ENCODE results near the gene PTP4A1. TPM values are rescaled to one million over a fixed set of nuclear protein-coding genes. Genes with fewer than 3 reads are reported as not detected.

PTP4A1 gene
- total and polyA plus RNA-seq, 2 of the 4 experiments (the other 2 are of a cell fraction) = 31.2 to 53.1 TPM

- H4K20me1 ChIP-seq (ENCODE audit: insufficient read depth, low read length) = no peaks in the 10 kb centered on the region
- no peaks in the 10 kb centered on the region for H3K9me1 ChIP-seq (ENCODE audit: insufficient read depth, low read length)
- H3K56ac ChIP-seq (ENCODE audit: extremely low read depth, insufficient read depth, low read length) = no peak overlapping the region
- H3K4ac ChIP-seq (ENCODE audit: low read depth, low read length) = no peak overlapping the region
- DNase-seq (no peak), ATAC-seq (ENCODE audit: low read depth) (no peak)
- H3K14ac ChIP-seq (replicated peaks; ENCODE audit: low read depth, low read length) = no peak overlapping the region
- H3K4me3 ChIP-seq (ENCODE audit: insufficient read depth, low read depth, low read length) = no peak overlapping the region
- no peak overlapping the region for H4K5ac ChIP-seq (ENCODE audit: low read depth, low read length)
- no peak overlapping the region for H2BK5ac ChIP-seq (ENCODE audit: low read depth, low read length, poor library complexity, severe bottlenecking)
- H3K23ac ChIP-seq (ENCODE audit: low read depth, low read length) = no peak overlapping the region
- ChIA-PET POLR2A (ENCODE audit: unreplicated experiment) (no interaction called here), CTCF (interaction anchor here (1.1 kb wide), 1 partner anchor 16 kb away, joined by 3 read pairs; no protein-coding TSS in a partner anchor)
- no peak overlapping the region for H2AFZ ChIP-seq (replicated peaks; ENCODE audit: low read length, poor library complexity)
- intact Hi-C loops (cut with micrococcal nuclease) (no loop called here), dilution Hi-C loops (cut with HindIII; ENCODE audit: low sequenced_read_pairs, unreplicated experiment) (no loop called here), in situ Hi-C loops (cut with MboI; ENCODE audit: low sequenced_read_pairs) (no loop called here)
- H2BK20ac ChIP-seq (ENCODE audit: low read depth, low read length) = no peak overlapping the region
- no peaks in the 10 kb centered on the region for H3K36me3 ChIP-seq (ENCODE audit: control insufficient read depth, insufficient read depth, low read length)
- no peaks in the 10 kb centered on the region for H3K9me3 ChIP-seq (ENCODE audit: control insufficient read depth, insufficient read depth, low read length)
- no peak overlapping the region for H2BK120ac ChIP-seq (ENCODE audit: low read depth, low read length)
- no peaks in the 10 kb centered on the region; the same call in 1 of the 2 replicates for H3K27me3 ChIP-seq (ENCODE audit: control insufficient read depth, insufficient read depth, low read length)
- no peak overlapping the region for H2BK15ac ChIP-seq (ENCODE audit: low read depth, low read length)
- H3K4me2 ChIP-seq (ENCODE audit: low read depth, low read length) = no peak overlapping the region
- no peak overlapping the region for H2AK5ac ChIP-seq (ENCODE audit: low read depth, low read length)
- H3K4me1 ChIP-seq (ENCODE audit: control insufficient read depth, insufficient read depth, low read length) = no peaks in the 10 kb centered on the region
- no peak overlapping the region for H3K18ac ChIP-seq (ENCODE audit: low read depth, low read length)
- H2AK9ac ChIP-seq (replicated peaks; ENCODE audit: low read depth, low read length, poor library complexity) = no peak overlapping the region
- no peak overlapping the region for H4K91ac ChIP-seq (ENCODE audit: insufficient read depth, low read depth, low read length)
- no peak overlapping the region for H3K9ac ChIP-seq (ENCODE audit: low read depth, low read length)
- no peaks in the 10 kb centered on the region for H3K79me1 ChIP-seq (ENCODE audit: low read depth in 1 of 2, low read length in 2 of 2)
- H3K27ac ChIP-seq (ENCODE audit: insufficient read depth, low read length) = no peak overlapping the region
- TF ChIP-seq RFX5 (IDR thresholded peaks at IDR 0.05; ENCODE audit: low read depth, low read length) (no peak), FOS (IDR thresholded peaks at IDR 0.05; ENCODE audit: low read depth, low read length) (no peak), CEBPB (IDR thresholded peaks at IDR 0.05; ENCODE audit: low read depth, low read length) (no peak), RCOR1 (IDR thresholded peaks at IDR 0.05; ENCODE audit: insufficient replicate concordance, low read length) (no peak), ELK1 (IDR thresholded peaks at IDR 0.05; ENCODE audit: borderline replicate concordance, low read depth, low read length) (no peak), RAD21 (IDR thresholded peaks at IDR 0.05; ENCODE audit: low read length) (no peak)
- H4K8ac ChIP-seq (ENCODE audit: low read depth in 2 of 2, low read length in 2 of 2) = no peak overlapping the region
- BruUV-seq (replicated peaks) = no TSS peak
These were observed 34.4 kb upstream of the PTP4A1 start for GRCh38 chr6:63537959-63538300.
